Breast epithelium (tissue), 3 donors: ENCODE results near the gene MYO1G.

Experiments
- POLR2A ChIP-seq: fragments of 450-650 bp; IDR thresholded peaks from one replicate; pipeline ENCODE4 v1.6.1; 2016; ENCODE audit warnings: antibody characterized with exemption, mild to moderate bottlenecking, moderate library complexity
- POLR2AphosphoS5 ChIP-seq, 3 donors: sonication (generic); formaldehyde crosslinking; IDR thresholded peaks; one replicate each; pipeline ENCODE4 v1.6.1; 2017; ENCODE audit warnings: antibody characterized with exemption in 3 of 3
- TF ChIP-seq, protein P1 (sequence below), 3 donors: fragments of 450-650 bp; IDR thresholded peaks; one replicate each; pipeline ENCODE4 v1.5.1; 2016 to 2017; ENCODE audit warnings: antibody characterized with exemption in 3 of 3, mild to moderate bottlenecking in 3 of 3, moderate library complexity in 3 of 3

DNA sequence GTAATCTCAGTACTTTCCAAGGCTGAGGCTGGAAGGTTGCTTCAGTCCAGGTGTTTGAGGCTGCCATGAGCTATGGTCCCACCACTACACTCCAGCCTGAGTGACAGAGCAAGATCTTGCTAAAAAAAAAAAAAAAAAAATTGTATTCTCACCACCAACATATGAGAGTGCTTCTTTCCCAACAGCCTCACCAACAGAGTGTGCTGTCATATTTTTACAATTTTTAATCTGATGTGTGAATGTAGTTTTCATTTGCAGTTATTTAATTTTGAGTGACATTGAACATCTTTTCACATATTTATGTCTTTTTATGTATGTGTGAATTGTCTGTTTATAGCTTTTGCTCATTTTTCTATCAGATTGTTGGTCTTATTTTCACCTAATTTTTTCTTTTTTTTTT, 35.2 kb downstream of the MYO1G start:
- TF ChIP-seq, protein P1, sequence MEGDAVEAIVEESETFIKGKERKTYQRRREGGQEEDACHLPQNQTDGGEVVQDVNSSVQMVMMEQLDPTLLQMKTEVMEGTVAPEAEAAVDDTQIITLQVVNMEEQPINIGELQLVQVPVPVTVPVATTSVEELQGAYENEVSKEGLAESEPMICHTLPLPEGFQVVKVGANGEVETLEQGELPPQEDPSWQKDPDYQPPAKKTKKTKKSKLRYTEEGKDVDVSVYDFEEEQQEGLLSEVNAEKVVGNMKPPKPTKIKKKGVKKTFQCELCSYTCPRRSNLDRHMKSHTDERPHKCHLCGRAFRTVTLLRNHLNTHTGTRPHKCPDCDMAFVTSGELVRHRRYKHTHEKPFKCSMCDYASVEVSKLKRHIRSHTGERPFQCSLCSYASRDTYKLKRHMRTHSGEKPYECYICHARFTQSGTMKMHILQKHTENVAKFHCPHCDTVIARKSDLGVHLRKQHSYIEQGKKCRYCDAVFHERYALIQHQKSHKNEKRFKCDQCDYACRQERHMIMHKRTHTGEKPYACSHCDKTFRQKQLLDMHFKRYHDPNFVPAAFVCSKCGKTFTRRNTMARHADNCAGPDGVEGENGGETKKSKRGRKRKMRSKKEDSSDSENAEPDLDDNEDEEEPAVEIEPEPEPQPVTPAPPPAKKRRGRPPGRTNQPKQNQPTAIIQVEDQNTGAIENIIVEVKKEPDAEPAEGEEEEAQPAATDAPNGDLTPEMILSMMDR (IDR thresholded peaks at IDR 0.05) = no peak
- no peak for TF ChIP-seq POLR2A
- TF ChIP-seq POLR2AphosphoS5 (IDR thresholded peaks at IDR 0.05) = no peak
